Measurements from ENCODE around the gene SYTL3. TPM values are rescaled to one million over a fixed set of nuclear protein-coding genes. Genes with fewer than 3 reads are reported as not detected.

Gene SYTL3
- total and polyA plus RNA-seq, 10 of the 15 experiments (the other 5 are each of a cell fraction or from before 2014, with no cell fraction given), result 3.3 to 12.1 (median 6.9) TPM

- TF ChIP-seq REST (IDR thresholded peaks at IDR 0.05; ENCODE audit: low read depth, low read length) (no peak), POLR2AphosphoS2 (IDR thresholded peaks at IDR 0.05; ENCODE audit: low read depth, low read length) (no peak), IRF3 (IDR thresholded peaks at IDR 0.05) (no peak), ZNF592 (IDR thresholded peaks at IDR 0.05) (no peak), EGR1 (IDR thresholded peaks at IDR 0.05; ENCODE audit: borderline replicate concordance in 1 of 2, low read depth in 2 of 2, low read length in 2 of 2) (no peak), FOXM1 (IDR thresholded peaks at IDR 0.05; ENCODE audit: low read depth, low read length) (peak; percentile 75), FOXK2 (IDR thresholded peaks at IDR 0.05) (peak; percentile 77), SMAD1 (IDR thresholded peaks at IDR 0.05; ENCODE audit: low read depth, partially characterized antibody) (no peak), PML (IDR thresholded peaks at IDR 0.05; ENCODE audit: low read length) (no peak), NR2F1 (conservative IDR thresholded peaks at IDR 0.05) (peak; percentile 48), ZBTB11 (CRISPR knock-in tag; IDR thresholded peaks at IDR 0.05) (no peak), PBX3 (IDR thresholded peaks at IDR 0.05; ENCODE audit: insufficient replicate concordance, low read depth, low read length) (no peak), SRF (IDR thresholded peaks at IDR 0.05; ENCODE audit: low read depth in 2 of 2, low read length in 2 of 2) (no peak), ATF7 (IDR thresholded peaks at IDR 0.05; ENCODE audit: low read depth) (peak; percentile 68; the same call in 1 of the 2 replicates), EZH2 (IDR thresholded peaks at IDR 0.05; ENCODE audit: borderline replicate concordance, control insufficient read depth, low read depth, low read length) (no peak)
Measured at GRCh38 chr6:158808941-158809678, 159.3 kb downstream of the SYTL3 start (continued).

Measured in GM12878 (cell line).